WTC11 (cell line): ENCODE results near the gene TACSTD2. TPM values are rescaled to one million over a fixed set of nuclear protein-coding genes. Genes with fewer than 3 reads are reported as not detected.

Experiments
- ATAC-seq: fragments of 200-7000 bp; cut with Tn5 transposase; 2 replicates; pipeline ENCODE4 v1.10.0; 2021; ENCODE audit warnings: mild to moderate bottlenecking, moderate library complexity
- CTCF ChIA-PET: fragments of 300-600 bp; sonication (Branson Sonifier 250); formaldehyde crosslinking; loops from one replicate; lab custom pipeline; 2021; ENCODE audit warnings: antibody characterized with exemption; lab: Charles Lee
- POLR2A ChIA-PET: fragments of 350-600 bp; sonication (Branson Sonifier 250); formaldehyde crosslinking; loops from one replicate; lab custom pipeline; 2021; ENCODE audit warnings: antibody characterized with exemption; lab: Charles Lee
- DNase-seq: peaks from one replicate; pipeline ENCODE4 v3.0.0; 2021; ENCODE audit warnings: low spot score
- H3K27ac Mint-ChIP-seq: 2 replicates; pipeline ENCODE4 v1.8.0; 2021; ENCODE audit warnings: mixed read lengths
- H3K27me3 Mint-ChIP-seq: 2 replicates; pipeline ENCODE4 v1.8.0; 2021; ENCODE audit warnings: low read depth, mild to moderate bottlenecking, moderate library complexity, mixed read lengths
- H3K36me3 Mint-ChIP-seq: 2 replicates; pipeline ENCODE4 v1.8.0; 2021; ENCODE audit warnings: mixed read lengths
- H3K4me1 Mint-ChIP-seq: 2 replicates; pipeline ENCODE4 v1.8.0; 2022; ENCODE audit warnings: mixed read lengths
- H3K4me3 Mint-ChIP-seq: 2 replicates; pipeline ENCODE4 v1.8.0; 2021; ENCODE audit warnings: mild to moderate bottlenecking, moderate library complexity, mixed read lengths
- H3K9me3 Mint-ChIP-seq: 2 replicates; pipeline ENCODE4 v1.8.0; 2021; ENCODE audit warnings: mixed read lengths
- CREM ChIP-seq: sonication (generic); formaldehyde crosslinking; IDR thresholded peaks from 2 replicates; pipeline ENCODE4 v1.8.1; 2022; ENCODE audit warnings: mild to moderate bottlenecking, missing genetic modification reagents, moderate library complexity
- ESRRA ChIP-seq: sonication (generic); formaldehyde crosslinking; IDR thresholded peaks from 2 replicates; pipeline ENCODE4 v1.8.1; 2022; ENCODE audit warnings: mild to moderate bottlenecking, missing genetic modification reagents, borderline replicate concordance
- FOXJ3 ChIP-seq: sonication (generic); formaldehyde crosslinking; IDR thresholded peaks from 2 replicates; pipeline ENCODE4 v1.9.0; 2021; ENCODE audit warnings: missing genetic modification reagents, mild to moderate bottlenecking, borderline replicate concordance
- GRHL2 ChIP-seq: fragments of 250-450 bp; sonication (Bioruptor Pico); IDR thresholded peaks from 2 replicates; pipeline ENCODE4 v1.8.0; 2022; ENCODE audit warnings: mild to moderate bottlenecking, moderate library complexity; ENCODE audit not compliant: insufficient replicate concordance, severe bottlenecking
- IRF2 ChIP-seq: sonication (generic); formaldehyde crosslinking; IDR thresholded peaks from 2 replicates; pipeline ENCODE4 v1.8.0; 2022; ENCODE audit warnings: low read depth, missing genetic modification reagents, borderline replicate concordance
- JUN ChIP-seq: sonication (generic); formaldehyde crosslinking; IDR thresholded peaks from 2 replicates; pipeline ENCODE4 v1.8.0; 2023; ENCODE audit warnings: mild to moderate bottlenecking, missing genetic modification reagents
- KAT7 ChIP-seq: sonication (generic); formaldehyde crosslinking; IDR thresholded peaks from 2 replicates; pipeline ENCODE4 v1.8.1; 2023; ENCODE audit warnings: missing genetic modification reagents, mild to moderate bottlenecking, borderline replicate concordance
- NFE2L1 ChIP-seq: sonication (generic); formaldehyde crosslinking; IDR thresholded peaks from 2 replicates; pipeline ENCODE4 v1.8.1; 2023; ENCODE audit warnings: missing genetic modification reagents
- NR3C1 ChIP-seq: sonication (generic); formaldehyde crosslinking; conservative IDR thresholded peaks from 2 replicates; pipeline ENCODE4 v1.8.1; 2023; ENCODE audit warnings: low read depth, mild to moderate bottlenecking, missing genetic modification reagents
- PRRX2 ChIP-seq: fragments of 250-450 bp; sonication (Bioruptor Pico); IDR thresholded peaks from 2 replicates; pipeline ENCODE4 v1.8.0; 2021; ENCODE audit warnings: mild to moderate bottlenecking
- RORB ChIP-seq: fragments of 250-450 bp; sonication (Bioruptor Pico); IDR thresholded peaks from 2 replicates; pipeline ENCODE4 v1.9.0; 2021; ENCODE audit warnings: mild to moderate bottlenecking
- TEAD1 ChIP-seq: sonication (generic); formaldehyde crosslinking; IDR thresholded peaks from 2 replicates; pipeline ENCODE4 v1.8.0; 2022; ENCODE audit warnings: mild to moderate bottlenecking, missing genetic modification reagents
- ZBTB21 ChIP-seq: sonication (generic); formaldehyde crosslinking; IDR thresholded peaks from 2 replicates; pipeline ENCODE4 v1.8.1; 2023; ENCODE audit warnings: mild to moderate bottlenecking, missing genetic modification reagents, borderline replicate concordance
- ZNF138 ChIP-seq: sonication (generic); formaldehyde crosslinking; conservative IDR thresholded peaks from 2 replicates; pipeline ENCODE4 v1.8.1; 2022; ENCODE audit warnings: mild to moderate bottlenecking, moderate library complexity, missing genetic modification reagents
- ZNF232 ChIP-seq: sonication (generic); formaldehyde crosslinking; IDR thresholded peaks from 2 replicates; pipeline ENCODE4 v1.8.0; 2022; ENCODE audit warnings: mild to moderate bottlenecking, missing genetic modification reagents
- ZNF396 ChIP-seq: fragments of 250-450 bp; sonication (Bioruptor Pico); IDR thresholded peaks from 2 replicates; pipeline ENCODE4 v1.8.0; 2021; ENCODE audit warnings: mild to moderate bottlenecking, moderate library complexity, borderline replicate concordance
- total RNA-seq: library from RNA; stranded (reverse); gene quantifications from 3 replicates; pipeline ENCODE4 v1.2.3, GENCODE V29; 2021
- TF ChIP-seq, protein P1 (sequence below): sonication (generic); formaldehyde crosslinking; IDR thresholded peaks from 2 replicates; pipeline ENCODE4 v1.8.1; 2022; ENCODE audit warnings: low read depth, missing genetic modification reagents, borderline replicate concordance
- TF ChIP-seq, protein P2 (sequence below): sonication (generic); formaldehyde crosslinking; IDR thresholded peaks from 2 replicates; pipeline ENCODE4 v1.8.1; 2023; ENCODE audit warnings: mild to moderate bottlenecking, missing genetic modification reagents
- TF ChIP-seq, protein P3 (sequence below): sonication (generic); formaldehyde crosslinking; IDR thresholded peaks from 2 replicates; pipeline ENCODE4 v1.8.1; 2022; ENCODE audit warnings: mild to moderate bottlenecking, missing genetic modification reagents, moderate library complexity, borderline replicate concordance
- TF ChIP-seq, protein P4 (sequence below): sonication (generic); formaldehyde crosslinking; IDR thresholded peaks from 2 replicates; pipeline ENCODE4 v1.8.1; 2023; ENCODE audit warnings: mild to moderate bottlenecking, missing genetic modification reagents
- TF ChIP-seq, protein P5 (sequence below): sonication (generic); formaldehyde crosslinking; IDR thresholded peaks from 2 replicates; pipeline ENCODE4 v1.8.1; 2022; ENCODE audit warnings: low read depth, mild to moderate bottlenecking, moderate library complexity, missing genetic modification reagents, borderline replicate concordance
- TF ChIP-seq, protein P6 (sequence below): sonication (generic); formaldehyde crosslinking; IDR thresholded peaks from 2 replicates; pipeline ENCODE4 v1.8.0; 2023; ENCODE audit warnings: missing genetic modification reagents

The TACSTD2 gene
- total RNA-seq, 1 experiment from 2014 or later: 0.50 TPM

DNA sequence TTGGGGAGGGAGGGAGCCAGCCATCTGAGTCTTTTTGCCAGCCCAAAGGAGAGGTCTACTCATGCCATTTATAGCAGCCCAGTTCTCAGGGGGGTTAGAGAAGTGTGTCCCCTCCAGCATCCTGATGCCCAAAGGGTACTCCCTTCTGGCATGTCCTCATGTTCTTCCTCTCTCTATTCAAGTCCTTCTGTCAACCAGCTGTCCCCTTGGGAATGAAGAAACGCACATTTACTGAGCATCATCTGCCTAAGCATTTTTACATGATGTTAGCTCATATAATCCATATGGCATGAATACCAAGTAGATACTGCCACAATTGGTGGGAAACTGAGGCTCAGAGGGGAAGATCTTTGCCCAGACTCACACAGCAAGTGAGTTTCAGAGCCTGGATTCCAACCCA is 14.8 kb upstream of the TACSTD2 start (continued):
- TF ChIP-seq KAT7 (CRISPR knock-in tag) (no peak), JUN (no peak), ZNF232 (CRISPR knock-in tag) (no peak)
- TF ChIP-seq, protein P1, sequence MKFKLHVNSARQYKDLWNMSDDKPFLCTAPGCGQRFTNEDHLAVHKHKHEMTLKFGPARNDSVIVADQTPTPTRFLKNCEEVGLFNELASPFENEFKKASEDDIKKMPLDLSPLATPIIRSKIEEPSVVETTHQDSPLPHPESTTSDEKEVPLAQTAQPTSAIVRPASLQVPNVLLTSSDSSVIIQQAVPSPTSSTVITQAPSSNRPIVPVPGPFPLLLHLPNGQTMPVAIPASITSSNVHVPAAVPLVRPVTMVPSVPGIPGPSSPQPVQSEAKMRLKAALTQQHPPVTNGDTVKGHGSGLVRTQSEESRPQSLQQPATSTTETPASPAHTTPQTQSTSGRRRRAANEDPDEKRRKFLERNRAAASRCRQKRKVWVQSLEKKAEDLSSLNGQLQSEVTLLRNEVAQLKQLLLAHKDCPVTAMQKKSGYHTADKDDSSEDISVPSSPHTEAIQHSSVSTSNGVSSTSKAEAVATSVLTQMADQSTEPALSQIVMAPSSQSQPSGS (CRISPR knock-in tag): no peak
- TF ChIP-seq, all 79 proteins: peak for 0

DNA sequence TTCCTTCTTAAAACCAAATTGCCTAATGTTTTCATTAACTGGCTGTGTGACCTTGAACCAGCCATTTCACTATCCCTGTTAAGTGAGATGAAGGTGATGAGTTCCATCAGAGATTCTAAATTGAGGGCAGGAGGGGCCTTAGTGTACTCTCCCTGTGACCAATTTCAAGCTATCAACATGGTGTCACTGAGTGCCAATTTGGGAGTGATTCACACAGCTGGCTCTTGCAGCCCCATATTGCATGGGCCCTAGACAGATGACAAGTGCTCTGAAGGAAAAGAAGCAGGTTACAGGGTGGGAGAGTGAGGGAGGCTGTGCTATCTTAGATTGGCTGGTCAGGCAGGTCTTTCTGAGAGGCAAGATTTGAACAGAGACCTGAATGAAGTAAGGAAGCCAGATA is 13.0 kb upstream of the TACSTD2 start:
- ChIA-PET POLR2A (no interaction called here), CTCF (no interaction called here)
- no peaks in the 10 kb centered on the region for H3K9me3 Mint-ChIP-seq
- no peaks in the 10 kb centered on the region for H3K4me1 Mint-ChIP-seq
- TF ChIP-seq, protein P2, sequence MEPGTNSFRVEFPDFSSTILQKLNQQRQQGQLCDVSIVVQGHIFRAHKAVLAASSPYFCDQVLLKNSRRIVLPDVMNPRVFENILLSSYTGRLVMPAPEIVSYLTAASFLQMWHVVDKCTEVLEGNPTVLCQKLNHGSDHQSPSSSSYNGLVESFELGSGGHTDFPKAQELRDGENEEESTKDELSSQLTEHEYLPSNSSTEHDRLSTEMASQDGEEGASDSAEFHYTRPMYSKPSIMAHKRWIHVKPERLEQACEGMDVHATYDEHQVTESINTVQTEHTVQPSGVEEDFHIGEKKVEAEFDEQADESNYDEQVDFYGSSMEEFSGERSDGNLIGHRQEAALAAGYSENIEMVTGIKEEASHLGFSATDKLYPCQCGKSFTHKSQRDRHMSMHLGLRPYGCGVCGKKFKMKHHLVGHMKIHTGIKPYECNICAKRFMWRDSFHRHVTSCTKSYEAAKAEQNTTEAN (CRISPR knock-in tag): no peak
- no peak for TF ChIP-seq ZNF396 (CRISPR knock-in tag)
- TF ChIP-seq, protein P3, sequence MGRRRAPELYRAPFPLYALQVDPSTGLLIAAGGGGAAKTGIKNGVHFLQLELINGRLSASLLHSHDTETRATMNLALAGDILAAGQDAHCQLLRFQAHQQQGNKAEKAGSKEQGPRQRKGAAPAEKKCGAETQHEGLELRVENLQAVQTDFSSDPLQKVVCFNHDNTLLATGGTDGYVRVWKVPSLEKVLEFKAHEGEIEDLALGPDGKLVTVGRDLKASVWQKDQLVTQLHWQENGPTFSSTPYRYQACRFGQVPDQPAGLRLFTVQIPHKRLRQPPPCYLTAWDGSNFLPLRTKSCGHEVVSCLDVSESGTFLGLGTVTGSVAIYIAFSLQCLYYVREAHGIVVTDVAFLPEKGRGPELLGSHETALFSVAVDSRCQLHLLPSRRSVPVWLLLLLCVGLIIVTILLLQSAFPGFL: no peak
- no peak for TF ChIP-seq KAT7 (CRISPR knock-in tag)
- TF ChIP-seq, protein P4, sequence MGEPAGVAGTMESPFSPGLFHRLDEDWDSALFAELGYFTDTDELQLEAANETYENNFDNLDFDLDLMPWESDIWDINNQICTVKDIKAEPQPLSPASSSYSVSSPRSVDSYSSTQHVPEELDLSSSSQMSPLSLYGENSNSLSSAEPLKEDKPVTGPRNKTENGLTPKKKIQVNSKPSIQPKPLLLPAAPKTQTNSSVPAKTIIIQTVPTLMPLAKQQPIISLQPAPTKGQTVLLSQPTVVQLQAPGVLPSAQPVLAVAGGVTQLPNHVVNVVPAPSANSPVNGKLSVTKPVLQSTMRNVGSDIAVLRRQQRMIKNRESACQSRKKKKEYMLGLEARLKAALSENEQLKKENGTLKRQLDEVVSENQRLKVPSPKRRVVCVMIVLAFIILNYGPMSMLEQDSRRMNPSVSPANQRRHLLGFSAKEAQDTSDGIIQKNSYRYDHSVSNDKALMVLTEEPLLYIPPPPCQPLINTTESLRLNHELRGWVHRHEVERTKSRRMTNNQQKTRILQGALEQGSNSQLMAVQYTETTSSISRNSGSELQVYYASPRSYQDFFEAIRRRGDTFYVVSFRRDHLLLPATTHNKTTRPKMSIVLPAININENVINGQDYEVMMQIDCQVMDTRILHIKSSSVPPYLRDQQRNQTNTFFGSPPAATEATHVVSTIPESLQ (CRISPR knock-in tag): no peak
- TF ChIP-seq IRF2 (CRISPR knock-in tag): no peak
- no peak for TF ChIP-seq ESRRA (CRISPR knock-in tag)
- TF ChIP-seq, protein P5, sequence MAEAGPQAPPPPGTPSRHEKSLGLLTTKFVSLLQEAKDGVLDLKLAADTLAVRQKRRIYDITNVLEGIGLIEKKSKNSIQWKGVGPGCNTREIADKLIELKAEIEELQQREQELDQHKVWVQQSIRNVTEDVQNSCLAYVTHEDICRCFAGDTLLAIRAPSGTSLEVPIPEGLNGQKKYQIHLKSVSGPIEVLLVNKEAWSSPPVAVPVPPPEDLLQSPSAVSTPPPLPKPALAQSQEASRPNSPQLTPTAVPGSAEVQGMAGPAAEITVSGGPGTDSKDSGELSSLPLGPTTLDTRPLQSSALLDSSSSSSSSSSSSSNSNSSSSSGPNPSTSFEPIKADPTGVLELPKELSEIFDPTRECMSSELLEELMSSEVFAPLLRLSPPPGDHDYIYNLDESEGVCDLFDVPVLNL (CRISPR knock-in tag): no peak
- TF ChIP-seq PRRX2 (CRISPR knock-in tag): no peak
- no peak for TF ChIP-seq GRHL2
- TF ChIP-seq, protein P6, sequence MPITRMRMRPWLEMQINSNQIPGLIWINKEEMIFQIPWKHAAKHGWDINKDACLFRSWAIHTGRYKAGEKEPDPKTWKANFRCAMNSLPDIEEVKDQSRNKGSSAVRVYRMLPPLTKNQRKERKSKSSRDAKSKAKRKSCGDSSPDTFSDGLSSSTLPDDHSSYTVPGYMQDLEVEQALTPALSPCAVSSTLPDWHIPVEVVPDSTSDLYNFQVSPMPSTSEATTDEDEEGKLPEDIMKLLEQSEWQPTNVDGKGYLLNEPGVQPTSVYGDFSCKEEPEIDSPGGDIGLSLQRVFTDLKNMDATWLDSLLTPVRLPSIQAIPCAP (CRISPR knock-in tag): no peak
- no peak for DNase-seq
- no peaks in the 10 kb centered on the region for H3K36me3 Mint-ChIP-seq
- no peak overlapping the region for H3K4me3 Mint-ChIP-seq
- peaks cover 10% of the 10 kb centered on the region for H3K27me3 Mint-ChIP-seq
- H3K27ac Mint-ChIP-seq: no peak overlapping the region
- ATAC-seq: no peak

DNA sequence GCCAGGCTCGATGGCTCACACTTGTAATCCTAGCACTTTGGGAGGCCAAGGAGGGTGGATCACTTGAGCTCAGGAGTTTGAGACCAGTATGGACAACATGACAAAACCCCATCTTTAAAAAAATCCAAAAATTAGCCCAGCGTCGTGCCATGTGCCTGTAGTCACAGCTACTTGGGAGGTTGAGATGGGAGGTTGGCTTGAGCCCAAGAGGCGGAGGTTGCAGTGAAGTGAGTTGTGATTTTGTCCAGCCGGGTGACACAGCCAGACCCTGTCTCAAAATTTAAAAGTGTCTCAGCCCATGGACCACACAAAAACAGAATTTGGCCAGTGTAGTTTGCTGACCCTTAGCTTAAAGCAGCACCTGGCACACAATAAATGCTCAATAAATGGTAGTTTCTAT is 11.3 kb upstream of the TACSTD2 start:
- DNase-seq: no peak
- CTCF ChIA-PET: interaction anchor here (1.2 kb wide), 1 partner anchor 64 kb away, joined by 3 read pairs; no protein-coding TSS in a partner anchor
- peaks cover 14% of the 10 kb centered on the region for H3K27me3 Mint-ChIP-seq
- no peak overlapping the region for H3K4me3 Mint-ChIP-seq
- H3K27ac Mint-ChIP-seq: no peak overlapping the region
- H3K4me1 Mint-ChIP-seq: no peaks in the 10 kb centered on the region
- ATAC-seq: no peak
- H3K36me3 Mint-ChIP-seq: no peaks in the 10 kb centered on the region
- H3K9me3 Mint-ChIP-seq: no peaks in the 10 kb centered on the region
- POLR2A ChIA-PET: interaction anchor here (0.7 kb wide), 1 partner anchor 210 kb away, joined by 3 read pairs; no protein-coding TSS in a partner anchor
- TF ChIP-seq RORB (CRISPR knock-in tag) (no peak), KAT7 (CRISPR knock-in tag) (no peak), ZBTB21 (no peak), FOXJ3 (CRISPR knock-in tag) (no peak), NFE2L1 (CRISPR knock-in tag) (no peak), CREM (CRISPR knock-in tag) (no peak), ZNF138 (CRISPR knock-in tag) (no peak), GRHL2 (no peak), NR3C1 (CRISPR knock-in tag) (no peak), TEAD1 (CRISPR knock-in tag) (no peak)
